Natural killer cell (primary cell): ENCODE results near the gene PTPRS. TPM values are rescaled to one million over a fixed set of nuclear protein-coding genes. Genes with fewer than 3 reads are reported as not detected.

ENCODE experiments used
- ATAC-seq, 3 donors: fragments of 150-1000 bp in 2 of 3; fragments of 200-7000 bp in 1 of 3; cut with Tn5 transposase; 1 replicate in 1 of 3; 2 replicates in 2 of 3; pipeline ENCODE4 v1.10.0; 2021; ENCODE audit warnings: mild to moderate bottlenecking in 2 of 3, moderate library complexity in 2 of 3
- DNase-seq, 2 donors: peaks; one replicate each; pipeline versions ENCODE4 v3.0.0 to v3.0.0-alpha.2; 2013 to 2021; ENCODE audit warnings: mixed read lengths in 1 of 2
- H3K27ac ChIP-seq: one replicate; pipeline ENCODE4 v1.5.1; 2013; ENCODE audit warnings: mild to moderate bottlenecking, low read length
- H3K27me3 ChIP-seq: one replicate; pipeline ENCODE4 v1.6.1; 2013; ENCODE audit warnings: low read length; ENCODE audit not compliant: control insufficient read depth, insufficient read depth
- H3K36me3 ChIP-seq: one replicate; pipeline ENCODE4 v1.6.1; 2013; ENCODE audit warnings: low read length; ENCODE audit not compliant: control insufficient read depth, insufficient read depth
- H3K4me1 ChIP-seq: one replicate; pipeline ENCODE4 v1.6.1; 2013; ENCODE audit warnings: low read length; ENCODE audit not compliant: control insufficient read depth, insufficient read depth
- H3K4me3 ChIP-seq: one replicate; pipeline ENCODE4 v1.5.1; 2013; ENCODE audit warnings: low read length
- H3K9me3 ChIP-seq: one replicate; pipeline ENCODE4 v1.6.1; 2013; ENCODE audit warnings: low read length; ENCODE audit not compliant: control insufficient read depth, insufficient read depth
- H3K27ac Mint-ChIP-seq, 2 donors: one replicate each; pipeline ENCODE4 v1.8.0; 2022; ENCODE audit warnings: mild to moderate bottlenecking in 2 of 2, mixed read lengths in 2 of 2, moderate library complexity in 1 of 2
- H3K27me3 Mint-ChIP-seq, 2 donors: one replicate each; pipeline ENCODE4 v1.8.0; 2022; ENCODE audit warnings: low read depth in 2 of 2, mixed read lengths in 2 of 2
- H3K36me3 Mint-ChIP-seq: one replicate; pipeline ENCODE4 v1.8.0; 2022; ENCODE audit warnings: mixed read lengths
- H3K4me1 Mint-ChIP-seq, 2 donors: one replicate each; pipeline ENCODE4 v1.8.0; 2022; ENCODE audit warnings: mixed read lengths in 2 of 2
- H3K4me3 Mint-ChIP-seq: one replicate; pipeline ENCODE4 v1.8.0; 2022; ENCODE audit warnings: mild to moderate bottlenecking, moderate library complexity, mixed read lengths
- H3K9me3 Mint-ChIP-seq, 2 donors: one replicate each; pipeline ENCODE4 v1.8.0; 2022; ENCODE audit warnings: mixed read lengths in 2 of 2
- WGBS: methylation state at CpG from one replicate; pipeline ENCODE4 v1.1.7; 2013; ENCODE audit warnings: missing lambda C conversion rate; ENCODE audit not compliant: insufficient coverage; 5-methylcytosine and 5-hydroxymethylcytosine counted together
- intact Hi-C: fragments of 100-400 bp; cut with micrococcal nuclease; formaldehyde crosslinking; loops from one replicate; pipeline ENCODE4 v1.14.2; 2022
- total RNA-seq, 4 donors: library from RNA; stranded (reverse); fragments of 120-200 nt in 1 of 4; gene quantifications; one replicate each; pipeline versions ENCODE4 v1.2.3 to v1.2.4, GENCODE V29; 2013 to 2022
- TF ChIP-seq, protein P1 (sequence below): fragments of 200-600 bp; IDR thresholded peaks from one replicate; pipeline ENCODE4 v1.8.0; 2022; ENCODE audit warnings: antibody characterized with exemption

Gene PTPRS
- total RNA-seq, 3 donors from 2014 or later (not counting 1 experiment from before 2014, with no cell fraction given) = 0.47 to 0.73 (median 0.61) TPM

DNA sequence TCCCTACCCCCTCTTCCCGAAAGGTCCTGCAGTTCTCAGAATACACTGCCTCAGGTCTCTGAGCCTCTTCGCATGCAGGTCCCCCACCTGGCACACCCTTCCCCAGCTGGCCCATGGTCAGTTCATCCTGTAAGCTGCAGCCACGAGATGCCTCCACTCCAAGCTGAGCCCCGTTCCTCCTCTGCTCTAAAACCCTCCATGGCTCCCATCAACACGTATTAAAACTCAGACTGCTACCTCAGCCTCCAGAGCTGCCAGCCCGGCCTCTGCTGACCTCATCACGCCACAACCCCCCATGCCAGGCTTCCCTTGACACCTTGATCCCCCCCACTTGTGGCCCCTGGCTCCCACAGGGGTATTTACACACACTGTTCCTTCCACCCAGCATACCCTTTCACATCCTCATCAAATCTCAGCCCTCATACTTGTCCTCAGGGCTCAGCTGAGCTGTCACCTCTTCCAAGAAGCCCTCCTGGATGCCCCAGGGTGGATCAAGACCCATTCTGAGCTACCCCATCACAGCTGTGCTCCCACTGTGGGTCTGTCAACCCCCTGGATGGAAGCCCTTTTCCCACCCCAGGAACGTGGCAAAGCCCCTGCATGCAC lies 48.9 kb downstream of the PTPRS start:
- Mint-ChIP-seq H3K4me3 (peak overlapping the region; percentile 69), H3K4me1 (peaks cover 6 to 25% of the 10 kb centered on the region in 2 donors), H3K27me3 (peaks cover 10% of the 10 kb centered on the region in 2 donors), H3K36me3 (no peaks in the 10 kb centered on the region), H3K27ac (no peak overlapping the region), H3K9me3 (no peaks in the 10 kb centered on the region)
- Histone ChIP-seq H3K4me3 (no peak overlapping the region), H3K27ac (no peak overlapping the region), H3K27me3 (peaks cover 15% of the 10 kb centered on the region), H3K9me3 (peaks cover 1% of the 10 kb centered on the region), H3K4me1 (peaks cover 26% of the 10 kb centered on the region), H3K36me3 (no peaks in the 10 kb centered on the region)
- intact Hi-C loops = no loop called here
- DNase-seq (no peak), ATAC-seq (no peak)
- 89% methylated on average over 8 of the region's 8 CpGs for WGBS
- TF ChIP-seq, protein P1, sequence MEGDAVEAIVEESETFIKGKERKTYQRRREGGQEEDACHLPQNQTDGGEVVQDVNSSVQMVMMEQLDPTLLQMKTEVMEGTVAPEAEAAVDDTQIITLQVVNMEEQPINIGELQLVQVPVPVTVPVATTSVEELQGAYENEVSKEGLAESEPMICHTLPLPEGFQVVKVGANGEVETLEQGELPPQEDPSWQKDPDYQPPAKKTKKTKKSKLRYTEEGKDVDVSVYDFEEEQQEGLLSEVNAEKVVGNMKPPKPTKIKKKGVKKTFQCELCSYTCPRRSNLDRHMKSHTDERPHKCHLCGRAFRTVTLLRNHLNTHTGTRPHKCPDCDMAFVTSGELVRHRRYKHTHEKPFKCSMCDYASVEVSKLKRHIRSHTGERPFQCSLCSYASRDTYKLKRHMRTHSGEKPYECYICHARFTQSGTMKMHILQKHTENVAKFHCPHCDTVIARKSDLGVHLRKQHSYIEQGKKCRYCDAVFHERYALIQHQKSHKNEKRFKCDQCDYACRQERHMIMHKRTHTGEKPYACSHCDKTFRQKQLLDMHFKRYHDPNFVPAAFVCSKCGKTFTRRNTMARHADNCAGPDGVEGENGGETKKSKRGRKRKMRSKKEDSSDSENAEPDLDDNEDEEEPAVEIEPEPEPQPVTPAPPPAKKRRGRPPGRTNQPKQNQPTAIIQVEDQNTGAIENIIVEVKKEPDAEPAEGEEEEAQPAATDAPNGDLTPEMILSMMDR = no peak

Other genes starting within 250 kb of the PTPRS start
- not detected for gene ZNRF4, start 114.6 kb upstream of the PTPRS start, total RNA-seq
- gene TINCR, start 227.1 kb upstream of the PTPRS start, total RNA-seq = 1 to 10 TPM; 1.6 to 2.2 (median 1.7) TPM